Measurements from ENCODE around the gene UST. TPM values are rescaled to one million over a fixed set of nuclear protein-coding genes. Genes with fewer than 3 reads are reported as not detected.

The UST gene
- total RNA-seq, 1 donor = 36.1 TPM

- DNase-seq (ENCODE audit: low read depth) = peak; percentile 32
- TF ChIP-seq CTCF (IDR thresholded peaks at IDR 0.05; ENCODE audit: insufficient read depth, low read length) = no peak
- H3K4me3 ChIP-seq (ENCODE audit: low read depth, low read length) = no peak overlapping the region
Observed at GRCh38 chr6:148803979-148804378, 57.1 kb downstream of the UST start.

- no peak for TF ChIP-seq CTCF (IDR thresholded peaks at IDR 0.05; ENCODE audit: insufficient read depth, low read length)
- H3K4me3 ChIP-seq (ENCODE audit: low read depth, low read length) = peak overlapping the region; percentile 39
- DNase-seq (ENCODE audit: low read depth) = no peak
Observed at GRCh38 chr6:148805777-148806176, 58.9 kb downstream of the UST start.

GRCh38 chr6:148807784-148808183 lies 61.0 kb downstream of the UST start:
- TF ChIP-seq CTCF (IDR thresholded peaks at IDR 0.05; ENCODE audit: insufficient read depth, low read length) = no peak
- no peak overlapping the region for H3K4me3 ChIP-seq (ENCODE audit: low read depth, low read length)
- no peak for DNase-seq (ENCODE audit: low read depth)

- H3K4me3 ChIP-seq (ENCODE audit: low read depth, low read length) = no peak overlapping the region
- no peak for DNase-seq (ENCODE audit: low read depth)
- no peak for TF ChIP-seq CTCF (IDR thresholded peaks at IDR 0.05; ENCODE audit: insufficient read depth, low read length)
Observed at GRCh38 chr6:148808786-148809304, 62.0 kb downstream of the UST start.

- DNase-seq (ENCODE audit: low read depth) = no peak
- no peak for TF ChIP-seq CTCF (IDR thresholded peaks at IDR 0.05; ENCODE audit: insufficient read depth, low read length)
- no peak overlapping the region for H3K4me3 ChIP-seq (ENCODE audit: low read depth, low read length)
Observed at GRCh38 chr6:148811459-148811858, 64.6 kb downstream of the UST start.

- no peak for DNase-seq (ENCODE audit: low read depth)
- H3K4me3 ChIP-seq (ENCODE audit: low read depth, low read length) = no peak overlapping the region
- no peak for TF ChIP-seq CTCF (IDR thresholded peaks at IDR 0.05; ENCODE audit: insufficient read depth, low read length)
Observed at GRCh38 chr6:148814082-148814790, 67.4 kb downstream of the UST start.

GRCh38 chr6:148814869-148815268 lies 68.0 kb downstream of the UST start:
- no peak for TF ChIP-seq CTCF (IDR thresholded peaks at IDR 0.05; ENCODE audit: insufficient read depth, low read length)
- no peak for DNase-seq (ENCODE audit: low read depth)
- H3K4me3 ChIP-seq (ENCODE audit: low read depth, low read length) = no peak overlapping the region

Data from fibroblast of the aortic adventitia (primary cell).